CD4-positive, alpha-beta T cell treated with Interleukin-4 for 1 hour (primary cell): ENCODE results near the gene RYR2.
"Not testable (repeated sequence)": the region's sequence is repeated elsewhere in the genome, so short reads cannot be mapped to it uniquely, and the experiment has no call there.

Experiments used
- DNase-seq, 2 donors: peaks; one replicate each; pipeline ENCODE4 v3.0.0-alpha.2; 2020 to 2022

RYR2 gene

DNA sequence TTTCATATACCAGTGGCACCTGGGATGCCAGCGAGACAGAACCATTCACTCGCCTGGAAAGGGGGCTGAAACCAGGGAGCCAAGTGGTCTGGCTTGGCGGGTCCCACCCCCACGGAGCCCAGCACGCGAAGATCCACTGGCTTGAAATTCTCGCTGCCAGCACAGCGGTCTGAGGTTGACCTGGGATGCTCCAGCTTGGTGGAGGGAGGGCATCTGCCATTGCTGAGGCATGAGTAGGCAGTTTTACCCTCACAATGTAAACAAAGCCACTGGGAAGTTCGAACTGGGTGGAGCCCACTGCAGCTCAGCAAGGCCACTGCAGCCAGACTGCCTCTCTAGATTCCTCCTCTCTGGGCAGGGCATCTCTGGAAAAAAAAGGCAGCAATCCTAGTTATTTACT lies 778.6 kb downstream of the RYR2 start:
- not testable (repeated sequence) for DNase-seq

- no peak for DNase-seq
These were observed 790.9 kb downstream of the RYR2 start for GRCh38 chr1:237832858-237833257.

GRCh38 chr1:237834048-237834447 lies 792.1 kb downstream of the RYR2 start:
- no peak for DNase-seq

GRCh38 chr1:237834461-237834860 lies 792.5 kb downstream of the RYR2 start:
- DNase-seq = no peak

DNA sequence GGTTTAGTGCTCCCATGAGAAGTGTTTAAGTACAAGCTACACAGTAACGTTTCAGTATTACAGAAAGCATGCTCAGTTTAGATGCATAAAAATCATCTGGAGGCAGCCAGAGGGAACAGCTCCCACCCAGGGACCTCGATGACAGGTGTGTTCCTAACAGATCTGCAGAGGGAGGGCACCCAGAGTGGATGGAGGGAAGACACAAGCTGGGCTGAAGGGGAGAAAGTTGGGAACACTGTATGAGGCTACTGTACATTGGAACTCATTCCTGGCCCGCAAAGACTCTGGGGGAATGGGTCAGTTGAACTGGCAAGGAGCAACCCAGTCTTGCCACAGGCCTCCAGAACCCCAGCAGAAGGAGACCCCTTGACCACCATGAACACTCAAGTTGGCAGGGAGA lies 796.3 kb downstream of the RYR2 start:
- DNase-seq = no peak

GRCh38 chr1:237838904-237839534 lies 797.0 kb downstream of the RYR2 start:
- DNase-seq = no peak

GRCh38 chr1:237841485-237841884 lies 799.5 kb downstream of the RYR2 start:
- no peak for DNase-seq

- DNase-seq = not testable (repeated sequence)
These were observed 801.5 kb downstream of the RYR2 start for GRCh38 chr1:237843516-237843915.

- no peak for DNase-seq
These were observed 809.3 kb downstream of the RYR2 start for GRCh38 chr1:237851210-237851845.

DNA sequence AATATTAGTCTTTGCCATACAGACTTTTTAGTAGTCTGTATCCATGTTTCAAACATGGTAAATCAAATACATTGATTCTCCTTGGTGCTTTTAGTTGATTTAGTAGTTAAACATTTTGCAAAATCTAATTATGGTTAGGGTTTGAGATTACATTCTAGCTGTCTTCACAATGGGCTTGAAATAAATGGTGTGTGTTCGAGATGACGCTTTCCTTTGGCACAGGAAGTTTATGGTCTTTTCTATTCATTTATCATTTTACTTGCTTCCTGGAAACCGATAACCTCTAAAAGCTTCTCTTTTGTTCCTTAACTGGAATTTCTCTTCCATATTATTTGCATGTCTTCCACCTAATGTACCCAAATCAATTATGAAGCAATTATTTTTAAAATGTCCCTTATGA lies 810.4 kb downstream of the RYR2 start:
- DNase-seq = no peak

- no peak for DNase-seq
These were observed 815.5 kb downstream of the RYR2 start for GRCh38 chr1:237857455-237857854.

- no peak for DNase-seq
These were observed 817.0 kb downstream of the RYR2 start for GRCh38 chr1:237858992-237859391.

- DNase-seq = no peak
These were observed 820.0 kb downstream of the RYR2 start for GRCh38 chr1:237861944-237862343.

GRCh38 chr1:237863234-237863633 lies 821.2 kb downstream of the RYR2 start:
- DNase-seq = no peak

- DNase-seq = peak in 1 of 2 donors; percentile 20
These were observed 822.6 kb downstream of the RYR2 start for GRCh38 chr1:237864338-237865244.

GRCh38 chr1:237867380-237867888 lies 825.5 kb downstream of the RYR2 start:
- DNase-seq = no peak

DNA sequence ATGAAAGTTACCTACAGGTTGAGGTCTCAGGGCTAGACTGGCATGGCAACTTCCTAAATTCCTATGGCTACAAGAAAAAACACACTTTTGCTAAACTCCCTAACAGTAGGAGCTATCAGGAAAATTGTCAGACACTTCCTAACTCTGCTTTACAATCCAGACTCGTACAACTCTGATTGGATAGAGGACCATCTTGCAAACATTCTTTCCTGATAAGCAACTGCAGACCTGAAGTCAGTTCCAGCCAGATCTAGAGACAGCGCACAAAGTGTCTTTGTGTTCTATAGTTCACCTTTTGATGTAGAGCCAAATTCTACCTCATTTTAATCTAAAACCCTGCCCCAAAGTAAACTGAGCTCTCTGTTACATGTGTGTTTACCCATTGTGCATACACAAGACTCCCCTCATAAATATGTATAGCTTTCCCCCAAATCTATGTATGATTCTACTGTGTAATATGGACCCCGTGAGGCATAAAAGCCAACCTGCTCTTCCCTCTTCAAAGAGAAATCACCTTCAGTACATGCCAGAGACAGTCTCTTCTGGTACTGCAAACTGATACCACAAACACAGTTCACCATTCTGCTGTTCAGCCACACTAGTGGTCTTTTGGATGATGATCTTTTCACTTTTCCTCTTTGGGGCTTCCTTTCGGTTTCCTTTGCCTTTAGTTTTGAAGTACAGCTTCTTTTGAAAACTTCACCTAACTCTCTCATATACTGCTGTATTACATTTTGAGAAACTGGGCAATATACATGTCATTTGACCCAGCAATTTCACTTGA lies 827.0 kb downstream of the RYR2 start:
- no peak for DNase-seq

DNA sequence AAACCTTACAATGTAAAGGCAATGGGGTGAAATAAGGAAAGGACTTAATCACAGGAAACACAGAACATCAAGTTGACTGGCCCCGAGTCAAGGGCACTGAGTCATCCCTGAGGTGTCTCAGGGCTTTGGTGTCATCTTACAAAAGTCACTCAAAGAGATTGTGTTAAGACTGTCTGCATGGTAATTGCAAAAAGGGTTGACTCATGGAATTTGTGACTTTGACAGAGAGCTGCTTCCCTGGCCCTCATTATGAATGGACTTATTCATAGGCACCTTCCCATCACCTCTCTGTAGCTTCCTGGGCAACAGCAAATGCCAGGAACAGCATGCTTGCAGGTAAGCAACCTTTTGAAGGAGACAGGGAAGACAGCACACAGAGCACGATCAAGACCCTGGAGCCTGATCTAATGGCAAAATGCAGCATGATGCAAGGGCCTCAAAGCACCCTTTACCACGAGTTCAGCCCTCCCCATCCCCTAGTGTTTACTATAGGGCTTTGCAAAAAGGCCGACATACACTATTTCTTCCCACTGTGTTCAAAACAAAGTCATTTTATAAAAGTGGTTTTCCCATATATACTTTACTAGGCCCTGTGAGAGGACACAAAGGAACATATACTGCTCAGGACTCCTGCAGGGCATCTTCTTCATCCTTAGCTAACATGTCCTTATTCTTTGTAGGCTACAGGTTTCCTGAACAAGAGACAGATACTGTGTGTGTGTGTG lies 831.7 kb downstream of the RYR2 start:
- no peak for DNase-seq

GRCh38 chr1:237875291-237875690 lies 833.3 kb downstream of the RYR2 start:
- DNase-seq = no peak

- DNase-seq = no peak
These were observed 835.6 kb downstream of the RYR2 start for GRCh38 chr1:237877631-237878030.

DNA sequence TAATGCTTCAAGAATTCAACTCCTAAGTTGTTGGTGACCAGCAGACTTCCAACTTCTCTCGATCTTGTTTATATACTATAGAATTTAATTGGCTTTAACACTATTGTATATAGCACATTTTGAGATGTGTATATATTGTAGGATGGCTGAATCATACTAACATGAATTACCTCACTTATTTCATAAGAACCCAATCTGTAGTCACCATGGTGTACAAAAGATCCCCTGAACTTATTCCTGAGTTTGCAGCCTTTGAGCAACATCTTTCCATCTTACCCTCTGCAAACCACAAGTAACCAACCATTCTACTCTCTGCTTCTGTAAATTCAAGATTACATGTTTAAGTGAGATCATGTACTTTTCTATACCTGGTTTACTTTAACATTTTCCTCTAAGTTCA lies 836.4 kb downstream of the RYR2 start:
- no peak for DNase-seq

GRCh38 chr1:237879195-237879594 lies 837.2 kb downstream of the RYR2 start:
- DNase-seq = no peak
